HG03280 (cell line): ENCODE results near the gene TEX53.

ENCODE experiments used
- ATAC-seq: cut with Tn5 transposase; IDR thresholded peaks from one replicate; pipeline ENCODE4 v1.9.1; 2021; ENCODE audit warnings: mild to moderate bottlenecking, moderate library complexity; ENCODE audit not compliant: unreplicated experiment

The TEX53 gene

GRCh38 chr9:114607671-114608524, 49.7 kb downstream of the TEX53 start:
- ATAC-seq = peak; percentile 24

GRCh38 chr9:114606597-114607207, 50.9 kb downstream of the TEX53 start:
- ATAC-seq = no peak
